ENCODE results near the gene PLXNA4. TPM values are rescaled to one million over a fixed set of nuclear protein-coding genes. Genes with fewer than 3 reads are reported as not detected.

Gene PLXNA4
- polyA plus RNA-seq, 5 donors, result 1.6 to 6.2 (median 2.5) TPM

DNA sequence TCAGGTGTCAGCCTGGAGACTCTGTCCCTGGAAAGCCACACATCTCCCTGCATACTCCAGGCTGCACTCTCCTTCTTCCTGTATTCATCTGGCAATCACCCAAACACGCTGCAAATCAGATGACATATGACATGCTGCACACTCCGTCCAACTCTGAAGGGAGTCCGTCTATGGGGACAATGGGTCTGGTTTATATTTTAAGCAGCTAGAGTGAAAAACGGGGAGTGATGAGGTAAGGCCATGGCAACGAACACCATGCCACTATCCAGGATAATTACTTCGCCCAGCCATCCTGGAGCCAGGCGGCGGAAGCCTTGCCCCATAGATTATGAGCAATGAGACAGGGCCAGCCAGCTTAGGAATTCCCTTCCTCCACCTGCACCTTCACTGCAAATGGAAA, 140.1 kb downstream of the PLXNA4 start:
- no peak for DNase-seq

- no peak for DNase-seq
Observed at GRCh38 chr7:132435016-132435990, 141.0 kb downstream of the PLXNA4 start.

DNA sequence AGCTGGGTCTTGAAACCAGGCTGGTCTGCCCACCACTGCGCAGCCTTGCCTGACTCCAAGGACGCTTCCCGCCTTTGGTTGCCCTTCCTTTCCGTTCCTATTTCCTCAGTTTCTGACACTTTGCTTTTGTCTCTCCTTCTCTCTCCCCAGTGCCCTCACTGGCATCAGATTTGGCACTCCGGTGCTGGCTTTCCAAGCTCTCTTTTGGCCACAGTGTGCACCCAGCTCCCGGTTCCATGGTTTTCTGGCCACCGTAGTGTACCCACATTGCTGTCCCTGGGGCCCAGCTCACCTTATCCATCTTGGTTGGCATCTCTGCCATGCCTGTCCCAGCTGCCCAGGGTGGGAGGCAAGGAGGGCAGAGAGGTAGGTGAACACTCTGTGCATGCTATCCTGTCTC, 142.2 kb downstream of the PLXNA4 start:
- no peak for DNase-seq

DNA sequence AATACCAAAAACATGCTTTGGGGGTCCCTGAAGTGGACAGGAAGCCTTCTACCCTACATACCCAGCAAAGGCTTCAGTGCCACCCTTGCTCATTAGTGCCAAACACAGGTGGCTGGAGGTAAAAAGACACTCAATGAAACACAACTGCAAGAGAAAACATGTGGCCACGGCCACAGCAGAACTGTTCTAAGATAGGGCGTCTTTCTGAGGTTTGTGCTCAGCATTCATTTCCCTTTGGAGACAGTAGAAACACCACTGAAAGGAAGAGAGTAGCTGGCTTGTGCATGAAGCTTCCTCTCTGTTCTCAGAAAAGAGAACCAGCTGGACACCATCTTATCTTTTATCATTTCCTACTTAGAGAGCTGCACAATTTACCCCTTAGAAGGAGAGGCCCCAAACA, 143.0 kb downstream of the PLXNA4 start:
- no peak for DNase-seq

DNA sequence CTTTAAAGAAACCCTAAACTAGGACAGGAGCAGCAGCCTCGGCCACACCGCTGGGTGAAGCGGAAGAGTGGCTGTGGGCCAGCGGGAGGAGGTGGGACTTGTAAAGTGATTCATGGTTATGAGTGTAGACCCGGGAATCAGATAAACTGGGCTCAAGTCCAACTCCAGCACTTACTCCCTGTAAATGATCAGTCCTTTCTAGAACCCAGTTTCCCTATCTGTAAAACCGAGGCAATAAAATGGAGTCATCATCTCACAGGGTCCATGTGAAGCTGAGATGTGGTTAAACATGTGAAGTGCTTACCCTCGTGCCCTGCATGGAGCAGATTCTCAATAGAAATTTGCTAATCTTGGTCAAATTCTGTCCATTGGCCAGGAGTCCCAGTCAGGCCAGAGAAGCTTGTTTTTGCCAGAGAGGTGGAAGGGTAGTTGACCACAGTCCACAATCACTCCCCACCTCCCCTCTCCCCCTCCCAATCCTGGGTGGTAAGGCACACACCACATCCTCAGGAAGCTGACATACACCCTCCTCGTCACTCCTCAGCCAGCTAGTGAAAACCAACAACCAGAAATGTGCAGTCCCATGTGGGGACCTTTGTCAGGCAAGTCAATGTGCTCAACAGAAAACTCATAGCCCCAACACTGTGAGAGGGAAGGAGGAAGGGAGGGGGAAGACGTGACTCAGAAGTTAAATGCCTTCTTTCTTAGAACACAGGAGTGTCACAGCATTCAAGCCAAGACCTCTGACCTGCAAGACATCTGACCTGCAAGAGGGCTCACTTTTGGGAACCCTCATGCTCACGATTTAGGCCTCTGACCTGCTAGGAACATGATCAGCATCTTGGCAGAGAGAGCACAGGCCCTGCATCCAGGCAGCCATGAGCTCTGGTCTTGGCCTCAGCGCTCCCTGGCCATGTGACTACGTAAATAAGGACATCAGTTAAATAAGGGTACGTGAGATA, 145.1 kb downstream of the PLXNA4 start:
- no peak for DNase-seq

- DNase-seq, result no peak
Observed at GRCh38 chr7:132430041-132430855, 146.0 kb downstream of the PLXNA4 start.

DNA sequence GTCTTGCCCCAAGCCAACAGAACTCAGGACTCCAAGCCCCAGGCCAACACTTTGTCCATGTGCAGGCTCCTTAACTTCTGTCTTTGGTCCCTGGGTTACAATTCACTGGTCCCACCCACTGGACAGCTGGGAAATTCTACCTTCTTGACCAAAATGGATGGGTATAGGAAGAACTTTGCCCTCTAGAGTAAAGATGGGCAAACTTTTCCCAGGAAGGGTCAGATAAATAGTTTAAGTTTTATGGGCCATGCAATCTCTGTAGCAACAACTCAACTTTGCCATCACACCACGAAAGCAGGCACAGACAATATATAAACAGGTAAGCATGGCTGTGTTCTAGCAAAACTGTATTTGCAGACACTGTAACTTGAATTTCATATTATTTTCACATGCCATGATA, 147.1 kb downstream of the PLXNA4 start:
- DNase-seq, result no peak

DNA sequence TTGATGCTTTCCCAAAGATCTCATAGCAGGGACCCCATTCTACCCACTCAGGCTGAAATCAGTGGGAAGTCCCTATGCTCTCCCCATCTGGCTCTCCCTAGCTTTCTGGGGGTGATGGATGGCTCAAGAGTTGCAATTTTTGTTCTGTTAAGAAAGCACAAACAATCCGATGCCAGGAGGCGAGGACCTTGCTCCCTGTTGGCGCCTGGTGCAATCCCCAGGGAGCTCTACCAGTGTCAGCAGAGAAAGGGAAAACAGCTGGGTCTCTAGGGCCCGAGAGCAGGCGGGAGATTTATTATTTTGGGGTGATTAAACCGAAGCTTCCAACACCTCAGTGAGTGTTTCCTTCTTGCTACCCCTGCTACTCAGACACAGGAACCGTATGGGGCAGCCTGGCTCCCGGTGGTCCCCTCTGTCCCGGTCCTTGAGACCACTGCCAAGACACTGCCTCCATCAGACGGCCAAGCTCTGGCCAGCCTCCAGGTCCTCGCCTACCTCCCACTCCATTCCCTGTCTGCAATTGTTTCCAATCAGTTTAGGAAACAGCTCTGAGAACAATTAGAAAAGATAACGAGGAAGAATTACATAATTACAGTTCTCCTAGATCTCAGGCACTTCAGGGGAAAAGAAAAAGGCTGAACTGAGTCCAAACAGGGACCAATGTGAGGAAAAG, 147.9 kb downstream of the PLXNA4 start:
- no peak for DNase-seq

DNA sequence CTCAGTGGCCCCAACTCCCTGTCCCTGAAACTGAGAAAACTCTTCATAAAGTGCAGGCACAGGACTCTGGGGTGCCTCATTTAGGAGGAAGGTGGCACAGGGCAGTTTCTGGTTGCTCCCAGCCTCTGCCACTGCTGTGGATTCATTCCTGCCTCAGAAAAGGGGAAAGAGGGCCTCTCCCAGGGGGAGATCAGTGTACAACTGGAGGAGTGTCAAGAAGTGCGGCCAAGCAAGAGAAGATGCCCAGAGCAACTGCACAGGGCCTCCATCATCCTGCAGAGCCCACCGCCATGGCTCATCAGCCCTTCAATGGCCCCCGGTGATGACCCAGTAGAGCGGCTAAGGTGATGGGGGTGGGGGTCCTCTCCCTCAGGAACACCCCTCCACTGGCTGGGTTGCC, 150.3 kb downstream of the PLXNA4 start:
- no peak for DNase-seq

DNA sequence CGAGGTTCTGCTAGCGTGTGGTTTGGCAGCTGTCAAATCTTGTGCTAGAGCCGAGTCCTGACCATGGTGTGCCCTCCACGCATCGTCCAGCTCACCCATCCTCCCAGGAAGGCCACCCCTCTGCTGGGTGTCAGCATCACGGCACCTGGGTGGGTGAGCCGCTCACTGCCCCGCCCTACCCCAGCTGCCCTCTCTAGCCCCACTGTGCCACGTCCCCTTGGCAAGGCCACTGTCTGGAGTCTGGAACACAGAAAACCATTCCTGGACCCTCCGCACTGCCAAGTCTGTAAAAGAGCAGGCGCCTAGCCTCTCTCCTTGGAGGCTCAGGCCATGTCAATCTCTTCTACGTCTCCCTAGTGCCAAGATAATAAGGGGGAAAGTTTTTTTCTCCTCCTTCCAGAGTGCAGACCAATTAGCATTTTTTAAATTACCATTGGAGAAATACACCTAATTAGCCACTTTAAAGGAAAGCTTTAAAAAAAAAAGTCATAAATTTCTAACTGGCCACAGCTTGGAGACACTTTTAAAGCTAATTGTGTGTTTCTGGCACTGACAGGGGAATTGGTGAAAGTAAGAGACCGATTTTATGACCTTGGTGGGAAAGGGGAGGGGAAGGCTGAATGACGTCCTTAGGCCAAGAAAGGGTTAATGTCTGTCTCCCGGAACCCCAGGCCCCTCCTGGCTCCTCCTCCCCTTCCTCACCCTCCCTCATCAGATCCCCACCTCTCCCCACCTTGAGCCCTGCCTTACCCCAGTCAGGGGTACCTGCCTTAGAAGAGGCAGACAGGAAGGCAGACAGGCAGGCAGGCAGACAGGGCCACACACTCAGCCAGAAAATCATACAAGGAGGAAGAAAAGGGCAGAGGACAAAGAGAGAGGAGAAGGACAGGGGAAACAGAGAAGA, 151.2 kb downstream of the PLXNA4 start:
- no peak for DNase-seq

GRCh38 chr7:132424277-132424676, 152.0 kb downstream of the PLXNA4 start:
- no peak for DNase-seq

- DNase-seq, result no peak
Observed at GRCh38 chr7:132423594-132424200, 152.6 kb downstream of the PLXNA4 start.

DNA sequence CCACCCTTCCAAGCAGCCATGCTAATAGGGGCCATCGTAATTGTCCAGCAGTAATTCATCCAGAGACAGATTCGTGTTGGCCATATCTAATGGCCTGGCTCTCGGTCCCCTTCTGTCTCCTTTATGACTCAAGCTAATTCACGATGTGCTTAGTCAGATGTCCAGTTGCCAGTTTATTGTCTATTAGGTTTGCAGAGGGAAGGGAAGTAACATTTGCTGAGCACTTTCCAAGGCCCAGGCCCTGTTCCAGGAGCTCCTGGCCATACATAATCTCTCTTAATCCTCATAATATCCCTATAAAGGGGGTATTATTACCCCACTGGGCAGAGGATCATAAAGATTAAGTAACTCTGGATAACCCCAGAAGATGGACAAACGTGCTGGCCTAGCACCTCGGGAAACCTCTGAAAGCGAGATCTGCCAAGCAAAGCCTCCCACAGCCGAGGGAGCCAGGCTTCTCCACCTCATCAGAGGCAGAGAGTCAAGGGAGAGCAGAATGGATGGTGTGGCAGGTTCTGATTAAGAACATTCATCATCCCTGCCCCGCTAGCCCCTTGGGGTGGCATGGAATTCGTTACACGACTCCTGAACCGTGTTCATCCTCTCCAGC, 153.7 kb downstream of the PLXNA4 start:
- DNase-seq, result peak in 1 of 2 donors; percentile 63

DNA sequence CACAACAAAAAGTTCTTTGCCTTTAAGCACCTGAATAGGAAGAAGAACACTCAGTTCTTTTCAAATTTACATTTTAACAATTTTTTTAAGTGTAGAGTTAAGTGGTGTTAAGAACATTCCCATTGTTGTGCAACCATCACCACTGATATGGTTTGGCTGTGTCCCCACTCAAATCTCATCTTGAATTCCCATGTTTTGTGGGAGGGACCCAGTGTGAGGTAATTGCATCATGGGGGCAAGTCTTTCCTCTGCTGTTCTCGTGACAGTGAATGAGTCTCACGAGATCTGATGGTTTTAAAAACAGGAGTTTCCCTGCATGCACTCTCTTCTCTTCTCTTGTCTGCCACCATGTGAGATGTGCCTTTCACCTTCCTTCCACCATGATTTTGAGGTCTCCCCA, 155.7 kb downstream of the PLXNA4 start:
- no peak for DNase-seq

DNA sequence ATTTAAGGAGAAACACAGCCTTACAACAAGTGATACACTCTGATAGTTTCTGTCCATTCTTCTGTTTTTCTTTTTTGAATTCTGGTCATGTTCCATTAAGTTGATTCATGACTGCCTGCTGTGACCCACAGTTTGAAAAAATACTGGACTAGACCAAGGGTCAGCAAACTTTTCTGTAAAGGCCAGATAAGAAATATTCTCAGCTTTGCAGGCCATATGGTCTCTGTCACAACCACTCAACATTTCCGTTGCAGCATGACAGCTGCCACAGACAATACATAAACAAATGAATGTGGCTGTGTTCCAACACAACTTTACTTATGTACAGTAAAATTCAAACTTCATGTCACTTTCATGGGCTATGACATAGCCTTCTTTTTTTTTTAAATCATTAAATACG, 156.7 kb downstream of the PLXNA4 start:
- DNase-seq, result peak; percentile 89 to 90

GRCh38 chr7:132418840-132419239, 157.4 kb downstream of the PLXNA4 start:
- DNase-seq, result no peak

- no peak for DNase-seq
Observed at GRCh38 chr7:132417103-132417906, 159.0 kb downstream of the PLXNA4 start.

DNA sequence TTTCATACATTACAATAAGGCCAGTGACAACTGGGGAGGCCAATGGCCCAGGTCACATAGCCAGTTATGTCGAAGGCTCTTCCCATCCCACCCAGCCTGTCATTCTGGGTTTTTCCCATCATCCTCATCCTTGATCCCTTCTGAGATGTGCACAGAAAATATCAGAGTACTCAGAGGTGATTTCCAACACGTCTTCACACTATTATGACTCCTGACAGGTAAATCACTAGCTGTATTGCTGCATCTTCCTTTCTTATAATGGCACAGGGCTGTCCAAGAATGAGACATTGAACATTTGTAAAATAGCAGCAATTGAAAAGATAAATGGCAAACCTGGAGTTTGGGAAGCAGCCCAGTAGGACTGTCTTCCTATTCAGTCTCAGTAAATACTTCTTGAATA, 159.9 kb downstream of the PLXNA4 start:
- no peak for DNase-seq
